ENCODE results near the gene IRGQ.
"Not testable (repeated sequence)": the region's sequence is repeated elsewhere in the genome, so short reads cannot be mapped to it uniquely, and the experiment has no call there.

IRGQ gene

GRCh38 chr19:43610493-43610892, 14.6 kb upstream of the IRGQ start:
- H3K4me3 ChIP-seq (ENCODE audit: control insufficient read depth, low read depth, low read length), result no peak overlapping the region
- TF ChIP-seq CTCF (conservative IDR thresholded peaks at IDR 0.05; ENCODE audit: control insufficient read depth, insufficient read depth, low read depth, low read length), result no peak
- no peak for DNase-seq (ENCODE audit: low read depth)

- TF ChIP-seq CTCF (conservative IDR thresholded peaks at IDR 0.05; ENCODE audit: control insufficient read depth, insufficient read depth, low read depth, low read length), result no peak
- no peak overlapping the region for H3K4me3 ChIP-seq (ENCODE audit: control insufficient read depth, low read depth, low read length)
- DNase-seq (ENCODE audit: low read depth), result no peak
These were observed 13.9 kb upstream of the IRGQ start for GRCh38 chr19:43609872-43610271.

- no peak for DNase-seq (ENCODE audit: low read depth)
- TF ChIP-seq CTCF (conservative IDR thresholded peaks at IDR 0.05; ENCODE audit: control insufficient read depth, insufficient read depth, low read depth, low read length), result no peak
- H3K4me3 ChIP-seq (ENCODE audit: control insufficient read depth, low read depth, low read length), result no peak overlapping the region
These were observed 11.6 kb upstream of the IRGQ start for GRCh38 chr19:43607238-43608205.

- TF ChIP-seq CTCF (conservative IDR thresholded peaks at IDR 0.05; ENCODE audit: control insufficient read depth, insufficient read depth, low read depth, low read length), result no peak
These were observed 10.8 kb upstream of the IRGQ start for GRCh38 chr19:43606569-43607229.

GRCh38 chr19:43605875-43606568, 10.1 kb upstream of the IRGQ start:
- no peak for DNase-seq (ENCODE audit: low read depth)
- TF ChIP-seq CTCF (conservative IDR thresholded peaks at IDR 0.05; ENCODE audit: control insufficient read depth, insufficient read depth, low read depth, low read length), result no peak
- no peak overlapping the region for H3K4me3 ChIP-seq (ENCODE audit: control insufficient read depth, low read depth, low read length)

More at GRCh38 chr19:43606569-43607229, 10.8 kb upstream of the IRGQ start:
- DNase-seq (ENCODE audit: low read depth), result no peak
- H3K4me3 ChIP-seq (ENCODE audit: control insufficient read depth, low read depth, low read length), result no peak overlapping the region

- not testable (repeated sequence) for H3K4me3 ChIP-seq (ENCODE audit: control insufficient read depth, low read depth, low read length); DNase-seq (ENCODE audit: low read depth)
These were observed 4.4 kb upstream of the IRGQ start for GRCh38 chr19:43600326-43600725.

All from fibroblast of mammary gland (primary cell).